ENCODE data around the gene SLC24A4.

Gene SLC24A4

GRCh38 chr14:92472860-92473259 lies 149.9 kb downstream of the SLC24A4 start:
- no peak for DNase-seq (ENCODE audit: low read depth in 1 of 2, low spot score in 1 of 2)

DNA sequence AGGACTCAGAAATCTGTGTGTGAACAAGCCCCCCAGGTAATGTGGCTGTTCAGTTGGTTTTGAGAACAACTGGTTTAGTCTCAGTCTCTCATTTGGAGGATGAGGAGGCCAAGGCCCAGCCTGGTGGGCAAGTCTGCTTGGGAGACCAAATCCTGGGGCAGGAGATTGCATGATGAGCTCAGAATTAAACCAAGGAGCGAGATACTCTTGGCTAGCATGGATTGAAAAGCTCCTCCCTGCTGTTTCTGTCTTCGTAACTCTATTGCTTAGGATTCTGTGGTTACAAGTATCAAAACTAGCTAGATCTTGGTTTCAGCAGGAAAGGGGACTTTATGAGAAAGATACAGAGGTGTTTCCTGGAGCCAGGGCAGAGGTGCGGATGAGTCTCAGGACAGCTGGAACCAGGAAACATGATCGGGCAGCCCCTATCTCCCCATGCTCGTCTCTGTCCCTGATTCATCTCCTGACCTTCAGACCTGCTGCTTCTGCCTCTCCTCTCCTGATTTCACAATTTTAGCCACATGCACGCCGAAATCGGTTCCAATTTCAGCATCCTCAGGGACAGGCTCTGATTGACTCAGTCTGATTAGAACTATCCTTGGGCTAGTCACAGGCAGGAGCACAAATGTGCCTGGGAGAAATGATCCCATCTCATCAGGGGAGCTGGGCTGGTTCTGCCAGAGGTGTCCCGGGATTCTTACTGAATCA lies 150.4 kb downstream of the SLC24A4 start:
- DNase-seq (ENCODE audit: low read depth in 1 of 2, low spot score in 1 of 2) = no peak

GRCh38 chr14:92473969-92474535 lies 151.1 kb downstream of the SLC24A4 start:
- no peak for DNase-seq (ENCODE audit: low read depth in 1 of 2, low spot score in 1 of 2)

GRCh38 chr14:92475037-92475436 lies 152.1 kb downstream of the SLC24A4 start:
- DNase-seq (ENCODE audit: low read depth in 1 of 2, low spot score in 1 of 2) = no peak

- DNase-seq (ENCODE audit: low read depth in 1 of 2, low spot score in 1 of 2) = no peak
Measured at GRCh38 chr14:92475451-92476187, 152.7 kb downstream of the SLC24A4 start.

- DNase-seq (ENCODE audit: low read depth in 1 of 2, low spot score in 1 of 2) = no peak
Measured at GRCh38 chr14:92480856-92481255, 157.9 kb downstream of the SLC24A4 start.

DNA sequence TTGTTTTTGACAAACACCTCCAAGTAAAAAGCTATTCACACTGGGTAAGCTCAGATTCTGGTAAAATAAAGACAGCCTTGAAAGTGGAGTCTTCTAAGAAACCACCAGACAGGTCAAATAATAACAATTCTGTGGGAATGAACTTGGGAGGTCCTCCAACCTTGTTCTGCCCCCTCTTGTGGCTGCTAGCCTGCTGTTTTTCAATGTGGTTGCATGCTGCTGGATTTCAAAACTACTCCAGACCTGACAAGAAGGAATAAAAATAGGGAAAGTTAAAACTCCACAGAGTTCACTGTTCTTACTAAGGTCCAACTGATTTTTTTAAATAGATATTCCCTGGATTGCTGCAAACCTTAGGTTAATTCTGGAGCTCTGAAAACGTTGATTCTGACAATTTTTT lies 158.4 kb downstream of the SLC24A4 start:
- DNase-seq (ENCODE audit: low read depth in 1 of 2, low spot score in 1 of 2) = no peak

- DNase-seq (ENCODE audit: low read depth in 1 of 2, low spot score in 1 of 2) = no peak
Measured at GRCh38 chr14:92481811-92482555, 159.0 kb downstream of the SLC24A4 start.

DNA sequence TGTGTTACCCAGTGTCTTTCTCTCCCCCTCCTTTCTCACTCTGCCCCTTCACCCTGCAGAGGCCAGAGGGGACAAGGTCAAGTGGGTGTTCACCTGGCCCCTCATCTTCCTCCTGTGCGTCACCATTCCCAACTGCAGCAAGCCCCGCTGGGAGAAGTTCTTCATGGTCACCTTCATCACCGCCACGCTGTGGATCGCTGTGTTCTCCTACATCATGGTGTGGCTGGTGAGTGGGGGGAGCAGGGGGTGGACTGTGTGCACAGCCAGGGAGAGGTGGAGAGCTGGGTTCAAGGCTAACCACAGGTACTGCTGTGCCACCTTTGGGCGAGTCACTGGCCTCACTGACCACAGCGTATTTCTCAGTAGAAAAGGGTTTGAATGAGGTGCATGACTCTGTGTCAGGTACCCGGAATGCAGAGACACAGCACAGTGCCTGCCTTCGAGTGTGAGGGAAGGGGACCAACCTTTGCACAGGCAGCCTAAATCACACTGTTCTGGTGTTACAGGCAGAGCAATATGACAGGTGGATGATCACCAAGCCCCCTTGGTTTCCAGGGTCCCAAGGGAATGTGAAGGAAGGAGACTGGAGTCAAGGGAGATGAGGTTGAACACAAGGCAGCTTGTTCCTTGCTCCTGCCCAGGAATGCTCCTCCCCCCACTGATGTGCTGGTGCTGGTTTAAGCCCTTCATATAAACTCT lies 159.8 kb downstream of the SLC24A4 start:
- DNase-seq (ENCODE audit: low read depth in 1 of 2, low spot score in 1 of 2) = no peak

DNA sequence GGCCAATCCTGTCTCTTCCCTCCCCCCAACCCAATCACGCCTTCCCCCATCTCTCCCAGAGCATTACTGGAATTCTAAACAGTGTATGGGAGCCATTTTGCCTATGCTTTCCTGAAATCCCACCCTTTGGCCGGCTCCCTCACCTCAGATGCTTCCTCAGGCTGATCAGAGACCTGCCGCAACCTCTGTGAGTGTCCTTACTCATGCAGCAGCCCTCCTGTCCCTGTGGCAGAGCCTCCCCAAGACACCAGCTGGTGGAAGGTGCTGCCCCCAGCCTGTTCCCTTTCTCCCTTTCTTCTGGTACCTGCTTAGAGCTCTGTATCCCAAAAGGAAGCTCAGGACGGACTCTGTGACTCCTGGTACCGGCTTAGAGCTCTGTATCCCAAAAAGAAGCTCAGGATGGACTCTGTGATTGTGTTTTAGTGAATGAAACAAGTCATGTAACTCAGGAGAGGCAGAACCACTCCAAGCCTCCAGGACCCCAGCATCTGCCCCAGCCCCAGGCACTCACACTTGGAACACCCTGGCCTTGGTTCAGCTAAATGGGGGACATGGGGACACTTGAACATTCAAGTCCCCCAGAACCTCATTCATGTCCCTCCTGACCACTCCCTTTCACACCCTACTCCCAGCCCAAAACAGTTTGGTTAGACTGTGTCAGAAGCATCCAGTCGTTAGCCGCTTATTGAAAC lies 161.3 kb downstream of the SLC24A4 start:
- no peak for DNase-seq (ENCODE audit: low read depth in 1 of 2, low spot score in 1 of 2)

DNA sequence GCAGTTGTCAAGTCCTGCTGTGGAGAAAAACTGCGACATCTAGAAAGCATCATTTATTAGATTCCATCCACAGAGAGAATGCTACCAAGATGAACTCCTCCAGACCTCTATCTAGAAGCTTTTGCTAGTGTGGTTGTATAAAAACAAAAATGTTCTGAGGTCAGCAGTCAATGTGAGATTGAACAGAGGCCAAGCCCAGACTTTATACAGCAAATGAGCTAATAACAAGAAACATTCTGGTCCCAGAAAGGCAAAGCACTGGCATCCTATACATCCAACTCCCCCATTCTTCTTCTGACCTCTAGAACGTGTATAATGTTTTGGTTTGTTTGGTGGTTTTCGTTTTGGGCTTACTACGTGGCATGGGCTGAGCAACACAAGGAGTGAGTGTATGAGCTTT lies 163.9 kb downstream of the SLC24A4 start:
- DNase-seq (ENCODE audit: low read depth in 1 of 2, low spot score in 1 of 2) = no peak

GRCh38 chr14:92487513-92488133 lies 164.7 kb downstream of the SLC24A4 start:
- DNase-seq (ENCODE audit: low read depth in 1 of 2, low spot score in 1 of 2) = no peak

- DNase-seq (ENCODE audit: low read depth in 1 of 2, low spot score in 1 of 2) = no peak
Measured at GRCh38 chr14:92489394-92490238, 166.7 kb downstream of the SLC24A4 start.

DNA sequence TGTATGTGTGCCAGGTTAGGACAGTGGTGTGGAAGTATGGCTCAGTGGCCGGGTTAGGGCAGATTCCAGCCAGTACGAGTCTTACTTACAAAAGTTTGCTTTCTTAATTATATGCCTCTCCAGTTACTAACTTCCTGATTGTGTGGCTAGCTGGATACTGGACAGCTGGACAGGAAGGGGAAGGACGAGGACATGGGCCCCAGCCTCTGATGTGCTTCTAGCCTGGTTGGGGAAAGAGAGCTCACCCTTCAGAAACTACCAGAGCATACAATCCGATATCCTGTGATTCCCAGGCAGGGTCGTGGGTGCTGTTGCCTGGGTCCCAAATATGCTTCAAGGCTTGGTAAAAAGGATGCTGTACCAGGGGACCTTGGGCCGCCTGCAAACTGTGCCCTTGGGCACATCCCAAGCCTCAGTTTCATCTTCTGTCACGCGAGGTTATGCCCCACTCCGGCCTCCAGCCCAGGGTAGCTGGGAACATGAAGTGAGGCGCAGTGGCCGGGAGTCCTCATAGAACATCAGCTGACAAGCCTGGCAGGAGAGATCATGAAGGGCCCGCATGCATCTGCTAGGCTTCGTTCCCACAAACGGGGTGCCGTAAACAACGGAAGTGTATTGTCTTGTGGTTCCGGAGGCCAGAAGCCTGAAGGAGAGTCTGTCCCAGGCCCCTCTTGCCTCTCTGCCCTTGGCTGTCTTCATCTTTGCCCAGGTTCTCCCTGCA lies 167.4 kb downstream of the SLC24A4 start:
- DNase-seq (ENCODE audit: low read depth in 1 of 2, low spot score in 1 of 2) = no peak

GRCh38 chr14:92491782-92492181 lies 168.8 kb downstream of the SLC24A4 start:
- no peak for DNase-seq (ENCODE audit: low read depth in 1 of 2, low spot score in 1 of 2)

GRCh38 chr14:92492258-92492657 lies 169.3 kb downstream of the SLC24A4 start:
- DNase-seq (ENCODE audit: low read depth in 1 of 2, low spot score in 1 of 2) = no peak

DNA sequence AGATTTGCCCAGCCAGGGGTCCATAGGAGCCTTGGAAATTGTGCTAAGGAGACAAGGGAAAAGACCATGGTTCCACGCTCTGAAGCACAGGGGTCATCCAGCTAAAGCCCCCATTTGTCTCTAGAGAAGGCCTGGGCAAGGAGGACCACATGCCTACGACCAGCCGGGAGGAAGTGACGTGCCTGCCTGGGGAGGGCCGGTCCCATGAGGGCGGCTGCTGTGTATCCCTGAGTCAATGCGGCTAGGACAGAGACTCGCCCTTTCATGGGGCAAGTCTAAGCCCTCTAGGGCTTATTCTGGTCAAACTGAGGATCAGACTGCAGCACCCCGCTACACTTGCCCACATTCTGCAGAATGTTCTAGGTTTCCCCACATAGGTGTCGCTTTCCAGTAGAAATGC lies 170.1 kb downstream of the SLC24A4 start:
- no peak for DNase-seq (ENCODE audit: low read depth in 1 of 2, low spot score in 1 of 2)

- DNase-seq (ENCODE audit: low read depth in 1 of 2, low spot score in 1 of 2) = no peak
Measured at GRCh38 chr14:92493492-92493891, 170.5 kb downstream of the SLC24A4 start.

GRCh38 chr14:92494512-92494911 lies 171.5 kb downstream of the SLC24A4 start:
- DNase-seq (ENCODE audit: low read depth in 1 of 2, low spot score in 1 of 2) = no peak
